ENCODE data around the gene CDA. TPM values are rescaled to one million over a fixed set of nuclear protein-coding genes. Genes with fewer than 3 reads are reported as not detected.

Gene CDA
- total RNA-seq, 1 experiment from 2014 or later: 6.5 TPM

DNA sequence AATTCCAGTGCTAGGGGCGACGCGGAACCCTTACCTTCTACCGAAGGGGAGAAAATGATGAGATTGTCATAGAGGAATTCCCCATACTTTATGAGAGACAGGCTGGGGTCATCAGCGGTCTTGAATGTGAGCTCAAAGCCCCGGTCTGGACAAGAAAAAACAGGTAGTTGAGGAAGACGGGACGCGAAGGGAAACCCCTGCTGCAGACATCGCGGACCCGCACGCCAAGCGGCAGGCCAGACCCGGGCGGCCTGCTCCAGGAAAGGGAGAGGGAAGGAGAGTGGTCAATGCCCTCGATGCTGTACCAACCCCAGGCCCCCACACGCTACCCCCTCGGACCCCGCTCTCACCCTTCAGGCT lies 71.9 kb downstream of the CDA start:
- peak overlapping the region; percentile 22 for H3K18ac ChIP-seq (ENCODE audit: insufficient read length, low read depth, low read length)
- H3T11ph ChIP-seq (ENCODE audit: low read length): no peak overlapping the region
- H3K27ac ChIP-seq (ENCODE audit: insufficient read length, low read depth, low read length): no peak overlapping the region
- H4K20me1 ChIP-seq (ENCODE audit: control insufficient read depth, insufficient read depth, insufficient read length): no peaks in the 10 kb centered on the region
- H2AFZ ChIP-seq (ENCODE audit: low read length): no peak overlapping the region
- H2BK20ac ChIP-seq (ENCODE audit: low read depth, low read length, poor library complexity, severe bottlenecking): no peak overlapping the region
- H3K79me2 ChIP-seq (ENCODE audit: insufficient read depth, low read length): peaks cover 19% of the 10 kb centered on the region
- H4K5ac ChIP-seq (ENCODE audit: insufficient read length, low read depth, low read length): no peak overlapping the region
- no peak overlapping the region for H3K56ac ChIP-seq (ENCODE audit: insufficient read length, low read depth, low read length)
- H2BK5ac ChIP-seq (ENCODE audit: insufficient read length, low read length): no peak overlapping the region
- no peak overlapping the region for H2BK15ac ChIP-seq (ENCODE audit: low read depth, low read length)
- H3K36me3 Mint-ChIP-seq (ENCODE audit: insufficient read depth in 1 of 3, low read depth in 3 of 3): peaks cover 12 to 34% (median 33%) of the 10 kb centered on the region in 3 experiments
- TF ChIP-seq, protein P1, sequence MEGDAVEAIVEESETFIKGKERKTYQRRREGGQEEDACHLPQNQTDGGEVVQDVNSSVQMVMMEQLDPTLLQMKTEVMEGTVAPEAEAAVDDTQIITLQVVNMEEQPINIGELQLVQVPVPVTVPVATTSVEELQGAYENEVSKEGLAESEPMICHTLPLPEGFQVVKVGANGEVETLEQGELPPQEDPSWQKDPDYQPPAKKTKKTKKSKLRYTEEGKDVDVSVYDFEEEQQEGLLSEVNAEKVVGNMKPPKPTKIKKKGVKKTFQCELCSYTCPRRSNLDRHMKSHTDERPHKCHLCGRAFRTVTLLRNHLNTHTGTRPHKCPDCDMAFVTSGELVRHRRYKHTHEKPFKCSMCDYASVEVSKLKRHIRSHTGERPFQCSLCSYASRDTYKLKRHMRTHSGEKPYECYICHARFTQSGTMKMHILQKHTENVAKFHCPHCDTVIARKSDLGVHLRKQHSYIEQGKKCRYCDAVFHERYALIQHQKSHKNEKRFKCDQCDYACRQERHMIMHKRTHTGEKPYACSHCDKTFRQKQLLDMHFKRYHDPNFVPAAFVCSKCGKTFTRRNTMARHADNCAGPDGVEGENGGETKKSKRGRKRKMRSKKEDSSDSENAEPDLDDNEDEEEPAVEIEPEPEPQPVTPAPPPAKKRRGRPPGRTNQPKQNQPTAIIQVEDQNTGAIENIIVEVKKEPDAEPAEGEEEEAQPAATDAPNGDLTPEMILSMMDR (conservative IDR thresholded peaks at IDR 0.05): no peak
- no peaks in the 10 kb centered on the region for H3K27me3 ChIP-seq (ENCODE audit: insufficient read depth, low read length)
- DNase-seq: no peak
- H3K4me2 ChIP-seq (ENCODE audit: insufficient read depth, insufficient read length, low read length): peak overlapping the region; percentile 98
- H3K23me2 ChIP-seq (ENCODE audit: insufficient read length, low read depth, low read length, poor library complexity, severe bottlenecking): peaks cover 5% of the 10 kb centered on the region
- H3K27ac Mint-ChIP-seq: peak overlapping the region; percentile 94 to 99 (median 98); a peak in 6 of 7 replicates
- H3K4ac ChIP-seq (ENCODE audit: low read depth, low read length): no peak overlapping the region
- no peak overlapping the region for H3K23ac ChIP-seq (ENCODE audit: insufficient read length, low read depth, low read length)
- no peak overlapping the region for H4K91ac ChIP-seq (ENCODE audit: insufficient read length, low read depth, low read length)
- H2BK120ac ChIP-seq (ENCODE audit: low read depth, low read length, poor library complexity, severe bottlenecking): no peak overlapping the region
- H2BK12ac ChIP-seq (ENCODE audit: insufficient read length, low read depth, low read length): no peak overlapping the region
- no peaks in the 10 kb centered on the region for H3K9me3 ChIP-seq (ENCODE audit: control insufficient read depth, low read depth, low read length)
- H3K14ac ChIP-seq (ENCODE audit: insufficient read depth, low read length): peak overlapping the region; percentile 22; the same call in 1 of the 2 replicates
- H3K27me3 Mint-ChIP-seq (ENCODE audit: low read depth): no peaks in the 10 kb centered on the region
- peak overlapping the region; percentile 99 to 100 for H3K4me3 Mint-ChIP-seq
- H3K79me1 ChIP-seq (ENCODE audit: insufficient read depth, low read depth, low read length, poor library complexity, severe bottlenecking): peaks cover 7% of the 10 kb centered on the region
- peak overlapping the region; percentile 91 for H3K9ac ChIP-seq (ENCODE audit: extremely low read depth, insufficient read length, low read length)
- no CpG with 5 or more reads among the region's 20 CpGs for WGBS (ENCODE audit: extremely low coverage, insufficient read length, low lambda C conversion rate)
- H3K4me1 ChIP-seq (ENCODE audit: insufficient read depth, low read length): peaks cover 2% of the 10 kb centered on the region; the same call in 1 of the 2 replicates
- no peak overlapping the region for H2AK5ac ChIP-seq (ENCODE audit: insufficient read length, low read length)
- no peak overlapping the region for H4K8ac ChIP-seq (replicated peaks; ENCODE audit: insufficient read length, low read depth, low read length)
- peaks cover 24% of the 10 kb centered on the region in 2 experiments for H3K4me1 Mint-ChIP-seq
- H3K9me3 Mint-ChIP-seq: no peaks in the 10 kb centered on the region

All from H9 (cell line).